Frontal cortex (tissue), 4 donors: Measurements from ENCODE around the gene PAN2. TPM values are rescaled to one million over a fixed set of nuclear protein-coding genes. Genes with fewer than 3 reads are reported as not detected.
A peak's percentile ranks its signal among the peaks of the same experiment; 100 is the strongest.
"Not testable (repeated sequence)": the region's sequence is repeated elsewhere in the genome, so short reads cannot be mapped to it uniquely, and the experiment has no call there.

Experiments
- DNase-seq, 2 donors: peaks; one replicate each; pipeline ENCODE4 v3.0.0; 2012; ENCODE audit warnings: low spot score in 2 of 2
- FAIRE-seq: peaks from 2 replicates; lab custom pipeline; 2012; peaks lifted over from hg19 to GRCh38; lab: Jason Lieb, UNC
- small RNA-seq: library from RNA; depleted of rRNA; stranded (forward); fragments of <200 nt; gene quantifications from one replicate; pipeline ENCODE3, GENCODE V24; 2014
- total RNA-seq: library from RNA; depleted of rRNA; stranded (reverse); fragments of >200 nt; gene quantifications from one replicate; pipeline ENCODE4 v1.2.3, GENCODE V29; 2014
- donor health status: control.
- donor health status: control.
- donor health status: control.

Gene PAN2
- total RNA-seq, 1 donor from 2014 or later: 24.5 TPM

GRCh38 chr12:56282579-56282978 is 51.2 kb downstream of the PAN2 start:
- no peak for FAIRE-seq
- no peak for DNase-seq

DNA sequence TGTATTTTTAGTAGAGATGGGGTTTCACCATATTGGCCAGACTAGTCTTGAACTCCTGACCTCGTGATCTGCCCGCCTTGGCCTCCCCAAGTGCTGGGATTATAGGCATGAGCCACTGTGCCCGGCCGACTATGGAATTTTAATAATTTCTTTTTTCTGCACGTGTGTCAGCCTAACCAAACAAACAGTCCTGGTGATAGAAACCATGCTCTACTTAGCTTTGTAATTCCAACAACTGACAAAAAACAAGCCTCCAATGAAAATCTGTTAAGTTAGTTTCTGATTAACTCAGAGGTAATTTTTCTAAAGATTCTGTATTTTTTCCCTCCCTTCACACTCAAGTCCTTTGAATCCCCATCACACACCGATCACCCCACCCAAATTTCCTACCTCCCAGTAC is 51.8 kb downstream of the PAN2 start:
- no peak for FAIRE-seq

DNA sequence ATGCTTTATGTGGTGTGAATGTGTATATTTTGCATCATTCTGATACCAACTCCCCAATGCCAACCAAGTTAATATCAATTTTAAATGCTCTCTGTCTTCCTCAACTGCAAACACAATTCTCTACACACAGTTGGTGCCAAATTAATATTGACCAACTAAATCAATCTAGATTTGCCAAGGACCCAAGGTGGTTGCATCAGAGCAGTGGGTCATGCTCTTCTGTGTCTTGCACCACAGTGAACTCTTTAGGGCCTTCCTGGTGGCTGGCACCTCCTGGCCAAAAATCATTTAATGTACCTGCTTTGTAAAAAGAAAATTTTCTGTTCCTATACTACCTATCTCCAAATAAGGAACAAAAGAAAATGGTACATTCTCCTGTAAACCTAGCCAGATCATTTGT is 53.0 kb downstream of the PAN2 start:
- no peak for DNase-seq

More for the DNA sequence above, 51.8 kb downstream of the PAN2 start:
- no peak for DNase-seq

DNA sequence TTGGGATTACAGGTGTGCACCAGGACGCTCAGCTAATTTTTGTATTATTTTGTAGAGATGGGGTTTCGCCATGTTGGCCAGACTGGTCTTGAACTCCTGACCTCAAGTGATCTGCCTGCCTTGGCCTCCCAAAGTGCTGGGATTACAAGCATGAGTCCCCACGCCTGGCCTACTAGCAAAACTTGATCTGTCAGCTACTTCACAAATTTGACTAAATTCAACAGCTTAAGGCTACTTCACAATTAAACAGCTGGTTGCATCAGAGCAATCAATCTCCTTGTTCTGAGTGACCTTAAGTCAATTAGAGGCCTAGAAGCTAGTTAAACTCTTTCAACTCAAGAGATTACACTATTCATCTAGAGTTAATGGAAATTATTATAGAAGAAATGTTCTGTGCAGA is 54.9 kb downstream of the PAN2 start:
- no peak for FAIRE-seq

More for the DNA sequence above, 53.0 kb downstream of the PAN2 start:
- FAIRE-seq: no peak

DNA sequence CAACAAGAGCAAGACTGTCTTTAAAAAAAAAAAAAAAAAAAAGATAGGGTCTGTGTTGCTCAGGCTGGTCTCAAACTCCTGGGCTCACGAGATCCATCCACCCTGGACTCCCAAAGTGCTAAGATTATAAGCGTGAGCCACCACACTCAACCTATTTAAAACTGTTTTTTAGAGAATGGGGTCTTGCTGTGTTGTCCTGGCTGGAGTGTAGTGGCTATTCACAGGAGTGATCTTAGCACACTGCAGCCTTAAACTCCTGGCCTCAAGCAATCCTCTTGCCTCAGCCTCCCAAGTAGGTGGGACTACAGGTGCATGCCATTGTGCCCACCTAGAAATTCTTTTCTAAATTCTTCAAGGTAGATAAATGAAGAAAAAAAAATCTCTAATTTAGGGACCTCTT is 59.5 kb downstream of the PAN2 start:
- DNase-seq (no peak), FAIRE-seq (no peak)

More for the DNA sequence above, 54.9 kb downstream of the PAN2 start:
- DNase-seq: no peak

- not testable (repeated sequence) for FAIRE-seq, DNase-seq
Measured at GRCh38 chr12:56272468-56272867, 61.3 kb downstream of the PAN2 start.

DNA sequence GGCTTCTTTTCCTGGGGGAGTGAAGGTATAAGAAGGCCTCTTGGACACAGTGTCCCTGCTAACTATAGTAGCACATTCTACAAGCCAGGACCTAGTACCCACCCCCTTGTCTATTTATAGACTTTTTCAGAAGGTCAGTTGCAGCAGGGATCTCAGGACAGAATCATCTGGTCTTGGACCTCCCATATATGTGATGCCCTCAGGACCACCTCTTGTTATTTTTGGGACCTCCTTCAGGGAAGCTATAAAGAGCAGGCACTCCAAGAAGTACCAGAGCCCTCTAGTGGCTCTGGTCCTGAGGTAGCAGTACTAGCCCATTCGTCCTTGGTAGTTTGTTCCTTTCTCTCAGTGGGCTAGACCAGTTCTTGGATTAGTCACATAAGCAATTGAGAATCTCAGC is 62.8 kb downstream of the PAN2 start:
- DNase-seq (no peak), FAIRE-seq (no peak)

DNA sequence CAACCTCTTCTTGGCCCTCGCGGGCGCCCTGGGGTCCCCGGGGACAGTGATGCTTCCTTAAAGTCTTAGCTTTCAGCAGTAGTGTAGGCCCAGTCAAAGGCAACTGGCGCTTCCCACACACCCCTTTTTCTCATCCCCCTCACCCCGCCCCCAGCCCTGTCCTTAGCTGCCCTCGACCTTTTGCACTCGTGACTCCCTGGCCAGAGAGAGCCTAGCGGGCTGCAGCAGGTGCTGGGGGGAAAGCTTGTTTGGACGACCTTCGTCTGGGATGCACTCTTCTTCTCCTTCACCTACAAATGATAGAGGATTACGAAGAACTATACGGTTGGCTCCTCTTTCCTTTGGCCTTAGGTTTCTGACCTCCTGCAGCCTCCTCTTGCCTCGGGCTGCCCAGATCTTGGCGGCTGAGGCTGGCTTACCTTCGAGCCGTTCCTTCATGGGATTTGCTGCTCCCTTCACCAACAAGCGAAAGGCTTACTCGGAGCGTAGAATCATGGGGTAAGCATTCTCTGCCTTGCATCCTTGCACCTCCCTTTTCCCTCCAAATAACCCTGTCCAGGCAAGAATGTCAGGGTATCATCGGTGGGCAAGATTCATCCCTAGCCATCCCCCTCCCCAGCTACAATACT is 66.2 kb downstream of the PAN2 start:
- FAIRE-seq (no peak), DNase-seq (peak in 1 of 2 donors; percentile 26)

DNA sequence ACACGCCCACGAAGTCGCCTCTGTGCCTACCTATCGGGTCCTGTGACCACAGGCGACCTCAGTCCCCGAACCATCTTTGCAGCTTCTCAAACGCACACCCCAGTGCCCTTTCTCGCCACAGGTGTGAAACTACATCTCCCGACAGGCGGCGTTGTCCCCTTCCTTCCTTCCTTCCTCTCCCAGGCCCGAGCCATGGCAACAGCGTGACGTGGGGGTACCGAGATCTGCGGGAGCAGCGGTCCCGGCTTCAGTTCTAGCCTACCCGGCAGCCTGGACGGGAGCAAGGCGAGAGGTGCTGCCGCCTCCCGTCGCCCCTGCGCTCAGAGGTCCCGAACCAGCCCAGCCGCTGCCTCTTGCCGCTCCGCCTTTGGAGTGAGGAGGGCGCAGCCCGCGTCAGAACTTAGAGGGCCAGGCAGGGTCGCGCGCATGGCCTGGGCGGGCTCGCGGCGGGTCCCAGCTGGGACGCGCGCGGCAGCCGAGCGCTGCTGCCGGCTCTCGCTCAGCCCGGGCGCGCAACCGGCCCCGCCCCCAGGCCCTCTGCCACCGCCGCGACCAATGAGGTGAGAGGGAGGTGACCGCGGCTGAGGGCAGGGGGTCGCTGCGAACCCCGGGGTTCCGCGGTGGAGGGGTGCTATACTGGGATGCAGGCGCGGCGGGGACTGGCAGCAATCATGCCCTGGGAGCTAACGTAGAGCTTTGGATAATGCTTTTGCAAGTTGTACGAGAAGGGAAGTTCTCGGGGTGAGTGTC is 66.9 kb downstream of the PAN2 start, which contains the start of gene COQ10A:
COQ10A (plus strand) TSS at position 250 of the 750 bp plus-strand sequence; CDS start at position 427, 177 bp downstream.
- FAIRE-seq (no peak), DNase-seq (peak; percentile 85 to 91)

Small RNAs within 50 kb of the gene (small RNA-seq; reads per million reads assigned to genes)
- gene RNU7-40P: not detected

Other genes with a start within 250 kb of the PAN2 start
- 74.6 TPM for gene PA2G4, start 229.4 kb downstream of the PAN2 start, total RNA-seq
- 1,399 TPM for gene RPL41, start 217.4 kb downstream of the PAN2 start, total RNA-seq
- gene ZC3H10, start 215.7 kb downstream of the PAN2 start, total RNA-seq: 8.2 TPM
- 26.5 TPM for gene ESYT1, start 205.7 kb downstream of the PAN2 start, total RNA-seq
- gene MYL6B, start 181.4 kb downstream of the PAN2 start, total RNA-seq: 123 TPM
- 511 TPM for gene MYL6, start 175.6 kb downstream of the PAN2 start, total RNA-seq
- 93.3 TPM for gene SMARCC2, start 144.5 kb downstream of the PAN2 start, total RNA-seq
- gene RNF41, start 112.1 kb downstream of the PAN2 start, total RNA-seq: 53.0 TPM
- gene NABP2, start 109.7 kb downstream of the PAN2 start, total RNA-seq: 26.9 TPM
- gene SLC39A5, start 103.9 kb downstream of the PAN2 start, total RNA-seq: not detected
- gene ANKRD52, start 75.6 kb downstream of the PAN2 start, total RNA-seq: 10.2 TPM
- gene COQ10A, start 67.1 kb downstream of the PAN2 start, total RNA-seq: 12.2 TPM
- 83.6 TPM for gene CS, start 33.7 kb downstream of the PAN2 start, total RNA-seq
- gene CNPY2, start 18.0 kb downstream of the PAN2 start, total RNA-seq: 42.8 TPM
- gene IL23A, start 4.9 kb upstream of the PAN2 start, total RNA-seq: not detected
- gene STAT2, start 26.1 kb upstream of the PAN2 start, total RNA-seq: 75.0 TPM
- gene APOF, start 28.9 kb upstream of the PAN2 start, total RNA-seq: not detected
- gene TIMELESS, start 115.4 kb upstream of the PAN2 start, total RNA-seq: 2.9 TPM
- gene MIP, start 120.7 kb upstream of the PAN2 start, total RNA-seq: 0.41 TPM
- 1.2 TPM for gene SPRYD4, start 134.6 kb upstream of the PAN2 start, total RNA-seq
- 4.1 TPM for gene GLS2, start 154.2 kb upstream of the PAN2 start, total RNA-seq
- 2.4 TPM for gene RBMS2, start 187.8 kb upstream of the PAN2 start, total RNA-seq